ENCODE data around the gene MYO10. TPM values are rescaled to one million over a fixed set of nuclear protein-coding genes. Genes with fewer than 3 reads are reported as not detected.

The MYO10 gene
- total RNA-seq, 1 experiment from 2014 or later: 71.9 TPM

- intact Hi-C loops (cut with micrococcal nuclease; ENCODE audit: unreplicated experiment) (no loop called here), in situ Hi-C loops (cut with HindIII; ENCODE audit: low pct_unique_long_range_greater_than_20kb, low sequenced_read_pairs) (no loop called here)
- no peak overlapping the region for H3K27ac ChIP-seq (ENCODE audit: low read length)
- DNase-seq (ENCODE audit: low read depth, low spot score) (no peak), ATAC-seq (no peak)
- BruUV-seq (replicated peaks): no TSS peak
- no peaks in the 10 kb centered on the region for H3K4me1 ChIP-seq (ENCODE audit: control insufficient read depth, insufficient read depth, low read length)
- peaks cover 3% of the 10 kb centered on the region for H3K27me3 ChIP-seq (ENCODE audit: control insufficient read depth, insufficient read depth, low read length)
- H3K9me3 ChIP-seq (ENCODE audit: control insufficient read depth, insufficient read depth, low read depth, low read length): no peaks in the 10 kb centered on the region
- POLR2A ChIA-PET: no interaction called here
- no peak for TF ChIP-seq SIN3A (IDR thresholded peaks at IDR 0.05; ENCODE audit: borderline replicate concordance, insufficient read depth, low read depth, low read length)
- no peak for TF ChIP-seq TCF7L2 (IDR thresholded peaks at IDR 0.05; ENCODE audit: low read depth, low read length)
- no peak for TF ChIP-seq CTCF (IDR thresholded peaks at IDR 0.05)
- TF ChIP-seq REST (IDR thresholded peaks at IDR 0.05; ENCODE audit: insufficient read depth in 1 of 2, low read depth in 2 of 2, low read length in 1 of 2): no peak
- no peak for TF ChIP-seq POLR2AphosphoS5 (IDR thresholded peaks at IDR 0.05; ENCODE audit: low read depth, low read length)
- no peak overlapping the region for H3K4me3 ChIP-seq (ENCODE audit: low read depth in 2 of 2, low read length in 2 of 2)
- CTCF ChIA-PET: interaction anchor here (0.7 kb wide), 1 partner anchor 169 kb away, joined by 5 read pairs; no protein-coding TSS in a partner anchor
- no peaks in the 10 kb centered on the region for H3K36me3 ChIP-seq (ENCODE audit: control insufficient read depth, insufficient read depth, low read length)
These were observed 276.6 kb downstream of the MYO10 start for GRCh38 chr5:16659536-16659935.

GRCh38 chr5:16656561-16657191, 279.4 kb downstream of the MYO10 start:
- H3K4me1 ChIP-seq (ENCODE audit: control insufficient read depth, insufficient read depth, low read length): no peaks in the 10 kb centered on the region
- in situ Hi-C loops (cut with HindIII; ENCODE audit: low pct_unique_long_range_greater_than_20kb, low sequenced_read_pairs) (no loop called here), intact Hi-C loops (cut with micrococcal nuclease; ENCODE audit: unreplicated experiment) (no loop called here)
- ChIA-PET CTCF (interaction anchor here (1.0 kb wide), 1 partner anchor 40 kb away, joined by 4 read pairs; no protein-coding TSS in a partner anchor), POLR2A (no interaction called here)
- no TSS peak for BruUV-seq (replicated peaks)
- no peak overlapping the region for H3K4me3 ChIP-seq (ENCODE audit: low read depth in 2 of 2, low read length in 2 of 2)
- no peaks in the 10 kb centered on the region for H3K36me3 ChIP-seq (ENCODE audit: control insufficient read depth, insufficient read depth, low read length)
- no peak overlapping the region for H3K27ac ChIP-seq (ENCODE audit: low read length)
- ATAC-seq (no peak), DNase-seq (ENCODE audit: low read depth, low spot score) (no peak)
- peaks cover 3% of the 10 kb centered on the region for H3K27me3 ChIP-seq (ENCODE audit: control insufficient read depth, insufficient read depth, low read length)
- no peaks in the 10 kb centered on the region for H3K9me3 ChIP-seq (ENCODE audit: control insufficient read depth, insufficient read depth, low read depth, low read length)
- TF ChIP-seq REST (IDR thresholded peaks at IDR 0.05; ENCODE audit: insufficient read depth in 1 of 2, low read depth in 2 of 2, low read length in 1 of 2) (no peak), POLR2AphosphoS5 (IDR thresholded peaks at IDR 0.05; ENCODE audit: low read depth, low read length) (no peak), TCF7L2 (IDR thresholded peaks at IDR 0.05; ENCODE audit: low read depth, low read length) (no peak), CTCF (IDR thresholded peaks at IDR 0.05) (no peak), SIN3A (IDR thresholded peaks at IDR 0.05; ENCODE audit: borderline replicate concordance, insufficient read depth, low read depth, low read length) (no peak)

Measured in Panc1 (cell line).